WTC11 (cell line): ENCODE measurements around the gene CNTNAP5.

ENCODE experiments used
- CREM ChIP-seq: sonication (generic); formaldehyde crosslinking; IDR thresholded peaks from 2 replicates; pipeline ENCODE4 v1.8.1; 2022; ENCODE audit warnings: mild to moderate bottlenecking, missing genetic modification reagents, moderate library complexity
- ETV6 ChIP-seq: sonication (generic); formaldehyde crosslinking; IDR thresholded peaks from 2 replicates; pipeline ENCODE4 v1.8.1; 2022; ENCODE audit warnings: mild to moderate bottlenecking, missing genetic modification reagents
- NR2C2 ChIP-seq: sonication (generic); formaldehyde crosslinking; IDR thresholded peaks from 2 replicates; pipeline ENCODE4 v1.8.0; 2022; ENCODE audit warnings: mild to moderate bottlenecking, missing genetic modification reagents
- SP1 ChIP-seq: sonication (generic); formaldehyde crosslinking; conservative IDR thresholded peaks from 2 replicates; pipeline ENCODE4 v1.8.1; 2022; ENCODE audit warnings: missing genetic modification reagents
- ZNF121 ChIP-seq: sonication (generic); formaldehyde crosslinking; IDR thresholded peaks from 2 replicates; pipeline ENCODE4 v1.8.0; 2023; ENCODE audit warnings: missing genetic modification reagents
- ZNF232 ChIP-seq: sonication (generic); formaldehyde crosslinking; IDR thresholded peaks from 2 replicates; pipeline ENCODE4 v1.8.0; 2022; ENCODE audit warnings: mild to moderate bottlenecking, missing genetic modification reagents
- TF ChIP-seq, protein P1 (sequence below): sonication (generic); formaldehyde crosslinking; IDR thresholded peaks from 2 replicates; pipeline ENCODE4 v1.8.0; 2022; ENCODE audit warnings: missing genetic modification reagents
- TF ChIP-seq, protein P2 (sequence below): fragments of 200-600 bp; IDR thresholded peaks from 2 replicates; pipeline ENCODE4 v1.8.0; 2022; ENCODE audit warnings: antibody characterized with exemption
- TF ChIP-seq, protein P3 (sequence below): sonication (generic); formaldehyde crosslinking; IDR thresholded peaks from 2 replicates; pipeline ENCODE4 v1.8.0; 2022; ENCODE audit warnings: mild to moderate bottlenecking, missing genetic modification reagents
- TF ChIP-seq, protein P4 (sequence below): sonication (generic); formaldehyde crosslinking; IDR thresholded peaks from 2 replicates; pipeline ENCODE4 v1.8.1; 2022; ENCODE audit warnings: missing genetic modification reagents, borderline replicate concordance
- TF ChIP-seq, protein P5 (sequence below): sonication (generic); formaldehyde crosslinking; conservative IDR thresholded peaks from 2 replicates; pipeline ENCODE4 v1.8.1; 2022; ENCODE audit warnings: mild to moderate bottlenecking, missing genetic modification reagents
- TF ChIP-seq, protein P6 (sequence below): sonication (generic); formaldehyde crosslinking; IDR thresholded peaks from 2 replicates; pipeline ENCODE4 v1.8.1; 2023; ENCODE audit warnings: mild to moderate bottlenecking, missing genetic modification reagents
- TF ChIP-seq, protein P7 (sequence below): fragments of 250-450 bp; sonication (Bioruptor Pico); conservative IDR thresholded peaks from 2 replicates; pipeline ENCODE4 v1.9.0; 2021; ENCODE audit warnings: mild to moderate bottlenecking

DNA sequence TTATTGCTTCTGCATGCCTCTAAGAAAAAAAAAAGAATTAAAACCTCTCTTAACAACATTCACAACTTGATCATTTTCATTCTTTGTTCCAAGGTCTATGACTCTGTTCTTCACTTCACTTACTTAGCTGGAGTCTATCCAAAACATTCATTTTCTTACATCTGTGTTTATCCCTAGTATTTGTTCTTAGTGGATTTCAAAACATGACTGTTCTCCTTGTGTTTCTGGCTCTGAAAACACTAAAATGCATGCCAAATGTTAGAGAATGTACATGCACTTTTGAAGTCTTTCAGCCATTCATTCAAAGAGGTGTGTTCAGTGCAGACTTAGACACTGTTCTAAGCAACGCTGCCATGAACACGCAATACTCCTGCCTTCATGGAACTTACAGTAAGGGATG lies 138.8 kb downstream of the CNTNAP5 start:
- no peak for TF ChIP-seq SP1
- TF ChIP-seq ZNF121 (CRISPR knock-in tag) = no peak
- TF ChIP-seq ZNF232 (CRISPR knock-in tag) = no peak
- TF ChIP-seq, protein P1, sequence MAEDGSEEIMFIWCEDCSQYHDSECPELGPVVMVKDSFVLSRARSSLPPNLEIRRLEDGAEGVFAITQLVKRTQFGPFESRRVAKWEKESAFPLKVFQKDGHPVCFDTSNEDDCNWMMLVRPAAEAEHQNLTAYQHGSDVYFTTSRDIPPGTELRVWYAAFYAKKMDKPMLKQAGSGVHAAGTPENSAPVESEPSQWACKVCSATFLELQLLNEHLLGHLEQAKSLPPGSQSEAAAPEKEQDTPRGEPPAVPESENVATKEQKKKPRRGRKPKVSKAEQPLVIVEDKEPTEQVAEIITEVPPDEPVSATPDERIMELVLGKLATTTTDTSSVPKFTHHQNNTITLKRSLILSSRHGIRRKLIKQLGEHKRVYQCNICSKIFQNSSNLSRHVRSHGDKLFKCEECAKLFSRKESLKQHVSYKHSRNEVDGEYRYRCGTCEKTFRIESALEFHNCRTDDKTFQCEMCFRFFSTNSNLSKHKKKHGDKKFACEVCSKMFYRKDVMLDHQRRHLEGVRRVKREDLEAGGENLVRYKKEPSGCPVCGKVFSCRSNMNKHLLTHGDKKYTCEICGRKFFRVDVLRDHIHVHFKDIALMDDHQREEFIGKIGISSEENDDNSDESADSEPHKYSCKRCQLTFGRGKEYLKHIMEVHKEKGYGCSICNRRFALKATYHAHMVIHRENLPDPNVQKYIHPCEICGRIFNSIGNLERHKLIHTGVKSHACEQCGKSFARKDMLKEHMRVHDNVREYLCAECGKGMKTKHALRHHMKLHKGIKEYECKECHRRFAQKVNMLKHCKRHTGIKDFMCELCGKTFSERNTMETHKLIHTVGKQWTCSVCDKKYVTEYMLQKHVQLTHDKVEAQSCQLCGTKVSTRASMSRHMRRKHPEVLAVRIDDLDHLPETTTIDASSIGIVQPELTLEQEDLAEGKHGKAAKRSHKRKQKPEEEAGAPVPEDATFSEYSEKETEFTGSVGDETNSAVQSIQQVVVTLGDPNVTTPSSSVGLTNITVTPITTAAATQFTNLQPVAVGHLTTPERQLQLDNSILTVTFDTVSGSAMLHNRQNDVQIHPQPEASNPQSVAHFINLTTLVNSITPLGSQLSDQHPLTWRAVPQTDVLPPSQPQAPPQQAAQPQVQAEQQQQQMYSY (CRISPR knock-in tag) = no peak
- TF ChIP-seq, protein P2, sequence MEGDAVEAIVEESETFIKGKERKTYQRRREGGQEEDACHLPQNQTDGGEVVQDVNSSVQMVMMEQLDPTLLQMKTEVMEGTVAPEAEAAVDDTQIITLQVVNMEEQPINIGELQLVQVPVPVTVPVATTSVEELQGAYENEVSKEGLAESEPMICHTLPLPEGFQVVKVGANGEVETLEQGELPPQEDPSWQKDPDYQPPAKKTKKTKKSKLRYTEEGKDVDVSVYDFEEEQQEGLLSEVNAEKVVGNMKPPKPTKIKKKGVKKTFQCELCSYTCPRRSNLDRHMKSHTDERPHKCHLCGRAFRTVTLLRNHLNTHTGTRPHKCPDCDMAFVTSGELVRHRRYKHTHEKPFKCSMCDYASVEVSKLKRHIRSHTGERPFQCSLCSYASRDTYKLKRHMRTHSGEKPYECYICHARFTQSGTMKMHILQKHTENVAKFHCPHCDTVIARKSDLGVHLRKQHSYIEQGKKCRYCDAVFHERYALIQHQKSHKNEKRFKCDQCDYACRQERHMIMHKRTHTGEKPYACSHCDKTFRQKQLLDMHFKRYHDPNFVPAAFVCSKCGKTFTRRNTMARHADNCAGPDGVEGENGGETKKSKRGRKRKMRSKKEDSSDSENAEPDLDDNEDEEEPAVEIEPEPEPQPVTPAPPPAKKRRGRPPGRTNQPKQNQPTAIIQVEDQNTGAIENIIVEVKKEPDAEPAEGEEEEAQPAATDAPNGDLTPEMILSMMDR = no peak
- TF ChIP-seq, protein P3, sequence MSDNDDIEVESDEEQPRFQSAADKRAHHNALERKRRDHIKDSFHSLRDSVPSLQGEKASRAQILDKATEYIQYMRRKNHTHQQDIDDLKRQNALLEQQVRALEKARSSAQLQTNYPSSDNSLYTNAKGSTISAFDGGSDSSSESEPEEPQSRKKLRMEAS = no peak
- TF ChIP-seq NR2C2 (CRISPR knock-in tag) = no peak
- TF ChIP-seq CREM (CRISPR knock-in tag) = no peak
- TF ChIP-seq, protein P4, sequence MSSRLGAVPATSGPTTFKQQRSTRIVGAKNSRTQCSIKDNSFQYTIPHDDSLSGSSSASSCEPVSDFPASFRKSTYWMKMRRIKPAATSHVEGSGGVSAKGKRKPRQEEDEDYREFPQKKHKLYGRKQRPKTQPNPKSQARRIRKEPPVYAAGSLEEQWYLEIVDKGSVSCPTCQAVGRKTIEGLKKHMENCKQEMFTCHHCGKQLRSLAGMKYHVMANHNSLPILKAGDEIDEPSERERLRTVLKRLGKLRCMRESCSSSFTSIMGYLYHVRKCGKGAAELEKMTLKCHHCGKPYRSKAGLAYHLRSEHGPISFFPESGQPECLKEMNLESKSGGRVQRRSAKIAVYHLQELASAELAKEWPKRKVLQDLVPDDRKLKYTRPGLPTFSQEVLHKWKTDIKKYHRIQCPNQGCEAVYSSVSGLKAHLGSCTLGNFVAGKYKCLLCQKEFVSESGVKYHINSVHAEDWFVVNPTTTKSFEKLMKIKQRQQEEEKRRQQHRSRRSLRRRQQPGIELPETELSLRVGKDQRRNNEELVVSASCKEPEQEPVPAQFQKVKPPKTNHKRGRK (CRISPR knock-in tag) = no peak
- TF ChIP-seq, protein P5, sequence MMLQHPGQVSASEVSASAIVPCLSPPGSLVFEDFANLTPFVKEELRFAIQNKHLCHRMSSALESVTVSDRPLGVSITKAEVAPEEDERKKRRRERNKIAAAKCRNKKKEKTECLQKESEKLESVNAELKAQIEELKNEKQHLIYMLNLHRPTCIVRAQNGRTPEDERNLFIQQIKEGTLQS (CRISPR knock-in tag) = no peak
- TF ChIP-seq, protein P6, sequence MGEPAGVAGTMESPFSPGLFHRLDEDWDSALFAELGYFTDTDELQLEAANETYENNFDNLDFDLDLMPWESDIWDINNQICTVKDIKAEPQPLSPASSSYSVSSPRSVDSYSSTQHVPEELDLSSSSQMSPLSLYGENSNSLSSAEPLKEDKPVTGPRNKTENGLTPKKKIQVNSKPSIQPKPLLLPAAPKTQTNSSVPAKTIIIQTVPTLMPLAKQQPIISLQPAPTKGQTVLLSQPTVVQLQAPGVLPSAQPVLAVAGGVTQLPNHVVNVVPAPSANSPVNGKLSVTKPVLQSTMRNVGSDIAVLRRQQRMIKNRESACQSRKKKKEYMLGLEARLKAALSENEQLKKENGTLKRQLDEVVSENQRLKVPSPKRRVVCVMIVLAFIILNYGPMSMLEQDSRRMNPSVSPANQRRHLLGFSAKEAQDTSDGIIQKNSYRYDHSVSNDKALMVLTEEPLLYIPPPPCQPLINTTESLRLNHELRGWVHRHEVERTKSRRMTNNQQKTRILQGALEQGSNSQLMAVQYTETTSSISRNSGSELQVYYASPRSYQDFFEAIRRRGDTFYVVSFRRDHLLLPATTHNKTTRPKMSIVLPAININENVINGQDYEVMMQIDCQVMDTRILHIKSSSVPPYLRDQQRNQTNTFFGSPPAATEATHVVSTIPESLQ (CRISPR knock-in tag) = no peak
- TF ChIP-seq, protein P7, sequence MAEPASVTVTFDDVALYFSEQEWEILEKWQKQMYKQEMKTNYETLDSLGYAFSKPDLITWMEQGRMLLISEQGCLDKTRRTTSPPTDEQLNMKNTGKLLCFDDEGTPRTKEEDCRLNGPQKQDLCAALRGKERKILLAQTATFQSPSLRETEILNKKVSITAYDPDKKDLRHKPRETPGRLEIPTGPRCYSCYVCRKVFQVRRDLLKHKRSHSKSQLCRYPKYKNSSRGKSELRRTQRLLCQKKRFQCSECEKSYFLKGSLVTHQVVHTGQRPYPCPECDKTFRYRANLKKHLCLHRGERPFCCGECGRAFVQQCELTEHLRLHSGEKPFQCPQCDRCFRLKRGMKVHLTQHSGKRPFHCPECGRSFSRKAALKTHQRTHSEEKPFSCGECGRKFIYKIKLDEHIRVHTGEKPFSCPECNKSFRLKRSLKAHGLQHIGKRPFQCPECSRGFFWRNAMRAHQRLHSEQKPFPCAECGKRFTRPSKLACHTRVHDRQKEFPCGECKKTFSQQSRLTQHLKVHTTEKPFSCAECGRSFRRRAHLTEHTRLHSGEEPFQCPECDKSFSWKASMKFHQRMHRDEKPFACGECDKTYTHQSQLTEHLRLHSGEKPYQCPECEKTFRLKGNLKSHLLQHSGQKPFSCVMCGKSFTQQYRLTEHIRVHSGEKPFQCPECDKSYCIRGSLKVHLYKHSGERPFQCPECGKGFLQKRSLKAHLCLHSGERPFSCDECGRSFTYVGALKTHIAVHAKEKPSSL (CRISPR knock-in tag) = no peak
- no peak for TF ChIP-seq ETV6
